Aortic smooth muscle cell (primary cell): ENCODE data around the gene HCFC1. TPM values are rescaled to one million over a fixed set of nuclear protein-coding genes. Genes with fewer than 3 reads are reported as not detected.

Experiments
- total RNA-seq: library from RNA; depleted of rRNA; stranded (reverse); fragments of >200 nt; gene quantifications from 2 replicates; pipeline ENCODE4 v1.2.3, GENCODE V29; 2014

Gene HCFC1
- total RNA-seq: 11.8 and 12.7 TPM in 2 replicates

DNA sequence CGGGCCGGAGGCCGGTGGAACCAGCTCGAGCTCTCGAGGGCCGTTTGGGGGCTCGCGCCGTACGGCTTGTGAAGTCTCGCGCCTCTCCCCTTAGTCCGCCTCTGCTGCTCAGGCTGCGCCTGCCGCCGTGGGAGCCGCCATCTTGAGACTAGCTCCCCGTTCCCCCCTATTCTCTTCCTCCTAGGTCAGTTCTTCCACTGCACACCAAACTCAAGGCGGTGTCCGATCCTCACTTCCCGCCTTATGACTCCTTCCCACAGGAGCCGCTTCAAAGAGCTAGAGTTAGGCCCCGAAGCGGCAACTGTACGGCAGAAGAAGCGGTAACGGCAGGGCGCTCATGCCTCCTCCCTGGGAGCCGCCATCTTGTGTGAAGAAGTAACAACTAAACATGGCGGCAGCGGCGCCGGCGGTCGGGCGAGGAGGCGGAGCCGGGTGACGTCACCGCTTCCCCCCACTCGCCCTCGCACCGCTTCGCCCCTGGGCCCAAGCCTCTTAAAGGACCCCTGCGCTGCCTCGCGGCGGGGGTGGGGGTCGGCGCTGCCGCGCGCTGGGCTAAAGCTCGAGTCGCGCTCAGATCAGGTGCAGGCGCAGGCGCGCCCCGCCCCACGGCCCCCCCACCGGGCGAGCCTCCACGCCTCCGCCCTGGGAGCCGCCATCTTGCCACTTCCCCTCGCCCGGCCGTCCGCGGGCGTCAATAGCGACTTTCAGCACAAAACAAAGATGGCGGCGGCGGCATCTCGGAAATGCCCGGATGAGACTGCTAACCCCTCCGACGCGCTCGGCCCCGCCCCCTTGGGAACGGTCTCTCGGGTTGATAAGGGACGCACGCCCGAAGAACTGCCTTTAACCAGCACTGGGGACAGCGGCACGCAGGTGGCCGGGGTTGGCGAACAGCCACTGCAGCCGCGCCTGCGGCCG lies at the start of gene HCFC1:
TSS of gene HCFC1 (minus strand) at position 369 of the 918 bp plus-strand sequence. CDS start 978 bp downstream, outside the sequence.

DNA sequence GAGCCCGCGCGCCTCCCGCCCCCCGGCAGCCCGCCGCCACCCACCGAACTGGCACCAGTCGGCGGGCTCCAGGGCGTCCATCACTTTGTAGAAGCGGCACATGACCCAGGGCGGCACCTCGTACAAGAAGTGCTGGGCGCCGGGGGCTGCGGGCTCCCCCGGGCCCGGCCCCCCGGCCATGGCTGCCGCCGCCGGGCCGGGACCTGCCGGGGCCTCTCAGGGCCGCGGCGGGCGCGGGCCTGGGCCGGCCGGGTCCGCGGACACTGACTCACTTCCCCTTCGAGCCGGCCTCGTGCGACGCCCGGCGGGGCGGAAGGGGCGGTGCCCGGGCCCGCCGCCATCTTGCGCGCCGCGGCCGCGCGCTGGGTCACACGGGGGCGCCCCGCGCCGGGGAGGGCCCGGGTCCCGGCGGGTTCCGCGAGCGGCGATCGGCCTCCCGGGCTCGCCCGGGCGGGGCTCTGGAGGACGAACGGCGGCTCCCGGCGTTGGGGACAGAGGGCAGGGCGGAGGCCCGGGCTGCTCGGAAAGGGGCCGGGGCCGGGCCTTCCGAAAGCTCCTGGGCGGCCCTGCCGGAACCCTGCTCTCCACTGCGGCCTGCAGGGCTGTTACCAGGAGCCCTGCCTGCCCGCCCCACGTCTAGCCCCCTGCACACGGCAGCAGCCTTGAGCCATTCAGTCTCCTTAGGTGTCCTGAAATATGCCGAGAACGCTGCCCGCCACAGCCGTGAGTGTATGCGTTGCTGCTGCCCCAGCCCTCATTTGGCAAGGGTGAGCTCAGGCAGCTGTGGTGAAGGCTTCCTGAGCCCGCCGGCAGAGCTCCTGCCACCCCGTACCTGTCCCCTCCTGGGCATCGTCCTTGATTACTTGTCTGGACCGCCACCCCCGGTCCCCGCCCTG lies 48.3 kb upstream of the HCFC1 start, which contains the start of gene IRAK1:
TSS of gene IRAK1 (minus strand) at position 270 of the 896 bp plus-strand sequence. CDS start at position 180, 90 bp downstream.

GRCh38 chrX:153972368-153973126 lies 929 bp upstream of the HCFC1 start, which contains the start of gene TMEM187:
Gene TMEM187 (plus strand): TSS chrX:153972754. CDS start chrX:153982063, 9,309 bp downstream.

DNA sequence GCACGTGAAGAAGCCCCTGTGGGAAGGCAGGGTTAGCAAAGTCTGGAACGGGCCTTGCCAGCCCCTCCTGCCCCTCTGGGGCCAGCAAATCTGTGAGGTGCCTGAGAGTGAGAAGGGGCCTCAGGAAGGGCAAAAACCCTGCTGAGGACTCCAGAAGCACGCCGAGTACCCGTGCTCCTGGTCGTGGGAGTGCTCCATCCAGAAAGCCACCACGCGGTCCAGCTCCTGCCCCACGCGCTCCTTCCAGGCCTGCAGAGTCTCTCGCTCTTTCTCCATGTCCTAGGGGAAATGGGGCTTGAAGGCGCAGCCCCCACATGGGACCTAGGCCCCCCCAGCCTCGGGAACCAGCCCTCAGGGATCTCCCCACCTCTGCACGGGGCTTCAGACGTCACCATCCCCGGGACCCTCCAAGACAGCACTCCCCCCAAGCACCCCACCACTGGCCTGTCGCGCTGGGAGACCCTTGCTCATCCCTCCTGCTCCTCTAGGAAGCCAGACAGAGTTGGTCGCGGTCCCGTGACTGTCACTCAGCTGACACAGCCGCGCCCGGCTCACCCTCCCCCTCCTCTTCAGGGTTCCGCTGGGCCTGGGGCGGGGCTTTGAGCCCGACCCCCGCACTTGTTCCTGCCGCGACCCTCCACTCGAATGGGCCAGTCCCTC lies 27.3 kb downstream of the HCFC1 start, which contains the start of gene RENBP:
TSS of gene RENBP (minus strand) at position 504 of the 660 bp plus-strand sequence. CDS start at position 471, 33 bp downstream.

DNA sequence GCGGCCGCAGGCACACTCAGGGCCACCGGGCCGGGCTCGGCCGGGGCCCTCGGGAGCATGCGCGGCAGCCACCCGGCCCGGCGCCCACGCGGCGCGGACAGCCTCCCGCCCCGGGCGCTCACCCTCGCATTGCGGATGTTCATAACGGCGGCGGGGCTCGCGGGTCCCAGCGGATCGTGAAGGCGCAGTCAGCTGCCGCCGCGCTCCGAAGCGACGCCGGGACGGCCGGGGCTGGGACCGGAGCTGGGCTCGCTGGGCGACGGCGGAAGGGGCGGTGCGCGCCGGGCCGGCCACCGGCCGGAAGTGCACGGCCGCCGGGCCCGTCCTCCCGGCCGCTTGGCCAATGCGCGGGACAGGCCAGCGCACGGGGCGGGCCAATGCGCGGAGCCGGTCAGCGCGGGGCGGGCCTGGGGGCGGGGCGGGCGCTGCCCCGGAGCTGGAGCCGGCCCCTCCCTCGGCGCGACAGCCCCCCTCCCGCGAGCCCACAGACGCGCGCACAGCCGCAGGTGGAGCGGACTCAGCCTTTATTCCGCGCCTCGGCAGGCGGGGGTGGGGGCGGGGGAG lies 36.8 kb downstream of the HCFC1 start, which contains the start of gene NAA10:
TSS of gene NAA10 (minus strand) at position 276 of the 564 bp plus-strand sequence. CDS start at position 143, 133 bp downstream.

DNA sequence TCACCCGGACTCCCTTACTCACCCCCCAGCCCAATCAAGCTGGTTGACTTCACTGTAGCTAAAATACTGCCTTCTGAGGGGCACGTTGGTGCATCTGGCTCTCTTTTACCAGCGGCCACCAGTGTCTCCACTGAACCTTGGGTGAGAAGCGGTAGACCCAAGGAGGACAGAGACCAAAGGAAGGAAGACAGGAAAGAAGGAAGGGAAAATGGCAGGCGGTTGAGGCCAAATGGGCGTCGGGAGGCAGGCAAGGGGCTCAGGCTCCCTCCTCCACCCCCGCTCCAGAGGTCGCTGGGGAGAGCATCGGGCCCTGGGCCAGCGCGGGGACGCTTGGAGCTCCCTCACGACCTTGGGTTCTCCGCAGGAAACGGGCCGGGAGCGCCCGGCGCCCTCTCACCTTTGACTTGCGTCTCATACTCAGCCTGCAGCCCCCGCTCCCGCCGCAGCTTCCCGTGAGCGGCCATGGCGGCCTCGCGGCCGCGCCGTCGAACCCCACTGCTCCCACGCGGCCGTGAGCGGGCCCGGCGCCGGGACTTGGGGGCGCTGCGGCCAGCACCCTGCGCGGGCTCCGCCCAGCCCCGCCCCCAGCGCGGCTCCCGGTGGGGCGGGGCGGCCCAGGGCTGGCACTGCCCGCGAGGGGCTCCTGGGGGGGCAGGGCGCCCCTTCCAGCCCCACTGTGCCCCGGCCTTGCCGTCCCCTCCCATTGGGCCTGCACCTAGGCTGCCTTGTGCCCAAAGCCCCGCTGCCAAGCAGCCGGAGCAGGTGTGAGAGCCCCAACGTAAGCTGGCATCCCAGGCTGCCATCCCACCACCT lies 45.7 kb downstream of the HCFC1 start, which contains the start of gene ARHGAP4:
TSS of gene ARHGAP4 (minus strand) at position 526 of the 813 bp plus-strand sequence. CDS start at position 464, 62 bp downstream.

DNA sequence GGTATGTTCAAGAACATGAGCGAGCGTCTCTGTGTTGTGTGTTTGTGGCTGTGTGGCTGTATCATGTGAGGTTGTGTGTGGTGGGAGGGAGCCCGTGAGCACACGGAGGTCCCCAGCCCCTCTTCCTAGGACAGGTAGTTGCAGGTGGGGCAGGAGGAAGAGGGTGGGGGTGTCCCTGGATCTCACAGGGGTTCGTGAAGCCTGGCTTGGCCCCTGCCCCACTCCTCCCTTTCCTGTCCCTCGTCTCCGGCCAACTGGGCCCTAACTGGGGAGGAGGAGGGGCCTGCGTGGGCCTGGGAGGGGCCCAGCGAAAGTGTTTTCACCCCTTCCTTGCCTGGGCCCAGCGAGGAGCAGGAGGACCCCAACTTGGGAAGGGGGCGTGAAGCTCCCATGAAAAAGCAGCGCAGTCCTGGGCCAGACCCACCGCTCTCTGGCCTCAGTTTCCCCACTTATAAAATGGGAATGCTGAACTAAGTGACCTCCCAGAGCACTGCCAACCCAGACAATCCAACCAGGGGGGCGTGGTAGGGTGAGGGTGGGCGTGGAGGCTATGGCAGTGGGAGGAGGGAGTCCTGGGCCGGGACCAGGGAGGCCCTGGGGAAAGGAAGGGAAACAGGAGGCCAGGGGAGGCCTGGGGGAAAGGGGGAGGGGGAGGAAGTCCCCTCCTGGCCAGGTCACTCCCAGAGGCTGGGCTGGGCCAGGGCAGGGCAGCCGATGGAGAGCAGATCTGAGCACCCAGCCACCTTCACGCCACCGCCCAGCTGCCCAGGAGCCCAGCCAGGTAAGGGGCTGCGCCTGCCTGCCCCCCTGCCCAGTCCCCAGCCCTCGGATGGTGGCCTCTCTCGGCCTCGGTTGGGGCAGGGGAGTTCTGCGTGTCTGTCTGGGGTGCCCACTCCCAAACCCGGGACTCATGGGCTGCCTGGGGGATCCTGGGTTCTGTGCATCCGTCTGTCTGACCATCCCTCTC lies 67.3 kb downstream of the HCFC1 start, which contains the start of gene AVPR2:
TSS of gene AVPR2 (plus strand) at position 683 of the 967 bp plus-strand sequence. CDS start 473 bp downstream, outside the sequence.

Other genes starting within 250 kb of the HCFC1 start
- gene BCAP31, start 247.4 kb downstream of the HCFC1 start, total RNA-seq: 171 and 208 TPM in 2 replicates
- gene ABCD1, start 247.0 kb downstream of the HCFC1 start, total RNA-seq: 13.6 and 14.7 TPM in 2 replicates
- gene PLXNB3, start 207.6 kb downstream of the HCFC1 start, total RNA-seq: 4.3 and 7.5 TPM in 2 replicates
- 0.26 and 0.56 TPM in 2 replicates for gene SRPK3, start 190.8 kb downstream of the HCFC1 start, total RNA-seq
- 57.4 and 67.8 TPM in 2 replicates for gene IDH3G, start 177.4 kb downstream of the HCFC1 start, total RNA-seq
- gene SSR4, start 177.2 kb downstream of the HCFC1 start, total RNA-seq: 168 and 219 TPM in 2 replicates
- 0.37 and 0.53 TPM in 2 replicates for gene PDZD4, start 141.3 kb downstream of the HCFC1 start, total RNA-seq
- gene L1CAM, start 85.6 kb downstream of the HCFC1 start, total RNA-seq: under 0.01 and 0.13 TPM in 2 replicates
- not detected in 2 replicates for gene AVPR2, start 67.1 kb downstream of the HCFC1 start, total RNA-seq
- gene ARHGAP4, start 45.6 kb downstream of the HCFC1 start, total RNA-seq: 1.1 and 1.2 TPM in 2 replicates
- 42.7 and 52.8 TPM in 2 replicates for gene NAA10, start 36.8 kb downstream of the HCFC1 start, total RNA-seq
- 18.8 and 20.8 TPM in 2 replicates for gene RENBP, start 27.2 kb downstream of the HCFC1 start, total RNA-seq
- gene TMEM187, start 936 bp upstream of the HCFC1 start, total RNA-seq: 6.4 and 7.3 TPM in 2 replicates
- gene IRAK1, start 48.1 kb upstream of the HCFC1 start, total RNA-seq: 59.7 and 63.7 TPM in 2 replicates
- gene MECP2, start 125.9 kb upstream of the HCFC1 start, total RNA-seq: 18.0 and 29.0 TPM in 2 replicates
- gene OPN1LW, start 172.4 kb upstream of the HCFC1 start, total RNA-seq: not detected in 2 replicates
- not detected in 2 replicates for gene OPN1MW, start 210.8 kb upstream of the HCFC1 start, total RNA-seq
- gene OPN1MW2, start 247.9 kb upstream of the HCFC1 start, total RNA-seq: not detected in 2 replicates